ENCODE measurements around the gene ZBTB16.

- TF ChIP-seq, protein P1, sequence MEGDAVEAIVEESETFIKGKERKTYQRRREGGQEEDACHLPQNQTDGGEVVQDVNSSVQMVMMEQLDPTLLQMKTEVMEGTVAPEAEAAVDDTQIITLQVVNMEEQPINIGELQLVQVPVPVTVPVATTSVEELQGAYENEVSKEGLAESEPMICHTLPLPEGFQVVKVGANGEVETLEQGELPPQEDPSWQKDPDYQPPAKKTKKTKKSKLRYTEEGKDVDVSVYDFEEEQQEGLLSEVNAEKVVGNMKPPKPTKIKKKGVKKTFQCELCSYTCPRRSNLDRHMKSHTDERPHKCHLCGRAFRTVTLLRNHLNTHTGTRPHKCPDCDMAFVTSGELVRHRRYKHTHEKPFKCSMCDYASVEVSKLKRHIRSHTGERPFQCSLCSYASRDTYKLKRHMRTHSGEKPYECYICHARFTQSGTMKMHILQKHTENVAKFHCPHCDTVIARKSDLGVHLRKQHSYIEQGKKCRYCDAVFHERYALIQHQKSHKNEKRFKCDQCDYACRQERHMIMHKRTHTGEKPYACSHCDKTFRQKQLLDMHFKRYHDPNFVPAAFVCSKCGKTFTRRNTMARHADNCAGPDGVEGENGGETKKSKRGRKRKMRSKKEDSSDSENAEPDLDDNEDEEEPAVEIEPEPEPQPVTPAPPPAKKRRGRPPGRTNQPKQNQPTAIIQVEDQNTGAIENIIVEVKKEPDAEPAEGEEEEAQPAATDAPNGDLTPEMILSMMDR (CRISPR knock-in tag; IDR thresholded peaks at IDR 0.05) = no peak
- TF ChIP-seq, protein P2, sequence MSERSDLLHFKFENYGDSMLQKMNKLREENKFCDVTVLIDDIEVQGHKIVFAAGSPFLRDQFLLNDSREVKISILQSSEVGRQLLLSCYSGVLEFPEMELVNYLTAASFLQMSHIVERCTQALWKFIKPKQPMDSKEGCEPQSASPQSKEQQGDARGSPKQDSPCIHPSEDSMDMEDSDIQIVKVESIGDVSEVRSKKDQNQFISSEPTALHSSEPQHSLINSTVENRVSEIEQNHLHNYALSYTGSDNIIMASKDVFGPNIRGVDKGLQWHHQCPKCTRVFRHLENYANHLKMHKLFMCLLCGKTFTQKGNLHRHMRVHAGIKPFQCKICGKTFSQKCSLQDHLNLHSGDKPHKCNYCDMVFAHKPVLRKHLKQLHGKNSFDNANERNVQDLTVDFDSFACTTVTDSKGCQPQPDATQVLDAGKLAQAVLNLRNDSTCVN (CRISPR knock-in tag; IDR thresholded peaks at IDR 0.05; ENCODE audit: borderline replicate concordance) = no peak
- no peak for TF ChIP-seq REXO4 (CRISPR knock-in tag; IDR thresholded peaks at IDR 0.05; ENCODE audit: borderline replicate concordance)
- TF ChIP-seq BCLAF1 (IDR thresholded peaks at IDR 0.05) = no peak
- TF ChIP-seq REST (IDR thresholded peaks at IDR 0.05; ENCODE audit: borderline replicate concordance in 1 of 2, low read depth in 1 of 2, low read length in 2 of 2) = no peak
- TF ChIP-seq MAFF (IDR thresholded peaks at IDR 0.05; ENCODE audit: low read depth, low read length) = no peak
These were observed 76.2 kb downstream of the ZBTB16 start for GRCh38 chr11:114135737-114136151.

Data from HepG2 (cell line).